PC-9 (cell line): Measurements from ENCODE around the gene DDHD1.

Experiments used
- EZH2 ChIP-seq: fragments of 200-600 bp; sonication (generic); IDR thresholded peaks from 2 replicates; pipeline ENCODE4 v1.8.0; 2017; ENCODE audit warnings: antibody characterized with exemption, low read depth
- TF ChIP-seq, protein P1 (sequence below): fragments of 200-600 bp; sonication (generic); conservative IDR thresholded peaks from 2 replicates; pipeline ENCODE4 v1.6.1; 2017; ENCODE audit warnings: mixed run types, antibody characterized with exemption, mild to moderate bottlenecking, moderate library complexity

DNA sequence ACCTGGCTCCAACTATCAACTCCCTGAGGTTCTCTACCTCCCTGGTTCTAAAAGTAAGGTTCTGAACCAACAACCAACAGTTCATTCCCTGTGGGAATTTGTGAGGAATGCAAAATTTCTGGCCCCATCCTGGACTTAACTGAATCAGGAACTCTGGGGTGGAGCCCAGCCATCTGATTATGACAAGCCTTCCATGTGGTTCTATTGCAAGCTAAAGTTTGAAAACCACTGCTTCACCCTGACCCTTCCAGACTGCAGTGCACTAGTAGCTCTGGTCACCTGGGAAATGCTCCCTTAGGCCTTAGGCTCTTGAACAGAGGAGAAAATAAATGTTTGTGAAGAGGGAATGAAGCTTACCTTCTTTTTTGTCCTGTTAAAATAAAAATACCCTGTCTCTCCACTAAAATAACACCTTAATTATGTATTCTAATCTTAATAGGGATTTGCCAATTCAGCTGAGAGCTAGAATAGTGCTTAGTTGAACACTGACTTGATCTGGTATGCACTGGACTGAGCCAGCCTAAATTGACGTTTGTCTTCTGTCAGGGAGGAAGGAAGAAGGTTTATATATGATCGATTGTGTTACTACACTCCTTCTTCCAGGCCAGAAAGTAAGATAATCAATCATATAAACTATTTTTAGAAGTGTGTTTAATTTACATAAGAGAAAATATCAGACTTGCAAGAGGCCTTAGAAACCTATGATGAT lies 39.1 kb upstream of the DDHD1 start:
- TF ChIP-seq EZH2: no peak
- TF ChIP-seq, protein P1, sequence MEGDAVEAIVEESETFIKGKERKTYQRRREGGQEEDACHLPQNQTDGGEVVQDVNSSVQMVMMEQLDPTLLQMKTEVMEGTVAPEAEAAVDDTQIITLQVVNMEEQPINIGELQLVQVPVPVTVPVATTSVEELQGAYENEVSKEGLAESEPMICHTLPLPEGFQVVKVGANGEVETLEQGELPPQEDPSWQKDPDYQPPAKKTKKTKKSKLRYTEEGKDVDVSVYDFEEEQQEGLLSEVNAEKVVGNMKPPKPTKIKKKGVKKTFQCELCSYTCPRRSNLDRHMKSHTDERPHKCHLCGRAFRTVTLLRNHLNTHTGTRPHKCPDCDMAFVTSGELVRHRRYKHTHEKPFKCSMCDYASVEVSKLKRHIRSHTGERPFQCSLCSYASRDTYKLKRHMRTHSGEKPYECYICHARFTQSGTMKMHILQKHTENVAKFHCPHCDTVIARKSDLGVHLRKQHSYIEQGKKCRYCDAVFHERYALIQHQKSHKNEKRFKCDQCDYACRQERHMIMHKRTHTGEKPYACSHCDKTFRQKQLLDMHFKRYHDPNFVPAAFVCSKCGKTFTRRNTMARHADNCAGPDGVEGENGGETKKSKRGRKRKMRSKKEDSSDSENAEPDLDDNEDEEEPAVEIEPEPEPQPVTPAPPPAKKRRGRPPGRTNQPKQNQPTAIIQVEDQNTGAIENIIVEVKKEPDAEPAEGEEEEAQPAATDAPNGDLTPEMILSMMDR: no peak
